Measurements from ENCODE around the gene NECTIN2.
"Not testable (repeated sequence)": the region's sequence is repeated elsewhere in the genome, so short reads cannot be mapped to it uniquely, and the experiment has no call there.

NECTIN2 gene

GRCh38 chr19:44851427-44851826, 5.3 kb downstream of the NECTIN2 start:
- no peak for DNase-seq (ENCODE audit: low read depth in 2 of 2)

- DNase-seq (ENCODE audit: low read depth in 2 of 2), result no peak
These were observed 9.5 kb downstream of the NECTIN2 start for GRCh38 chr19:44855606-44856005.

GRCh38 chr19:44856421-44857083, 10.5 kb downstream of the NECTIN2 start:
- no peak for DNase-seq (ENCODE audit: low read depth in 2 of 2)

GRCh38 chr19:44857837-44858236, 11.7 kb downstream of the NECTIN2 start:
- DNase-seq (ENCODE audit: low read depth in 2 of 2), result no peak

- not testable (repeated sequence) for DNase-seq (ENCODE audit: low read depth in 2 of 2)
These were observed 15.5 kb downstream of the NECTIN2 start for GRCh38 chr19:44861576-44861975.

- no peak for DNase-seq (ENCODE audit: low read depth in 2 of 2)
These were observed 17.9 kb downstream of the NECTIN2 start for GRCh38 chr19:44863990-44864389.

- DNase-seq (ENCODE audit: low read depth in 2 of 2), result no peak
These were observed 19.2 kb downstream of the NECTIN2 start for GRCh38 chr19:44865196-44865767.

- DNase-seq (ENCODE audit: low read depth in 2 of 2), result no peak
These were observed 20.6 kb downstream of the NECTIN2 start for GRCh38 chr19:44866664-44867063.

GRCh38 chr19:44867578-44867977, 21.5 kb downstream of the NECTIN2 start:
- DNase-seq (ENCODE audit: low read depth in 2 of 2), result no peak

- DNase-seq (ENCODE audit: low read depth in 2 of 2), result no peak
These were observed 23.8 kb downstream of the NECTIN2 start for GRCh38 chr19:44869733-44870470.

GRCh38 chr19:44871809-44872208, 25.7 kb downstream of the NECTIN2 start:
- DNase-seq (ENCODE audit: low read depth in 2 of 2), result no peak

- DNase-seq (ENCODE audit: low read depth in 2 of 2), result no peak
These were observed 26.6 kb downstream of the NECTIN2 start for GRCh38 chr19:44872661-44873060.

GRCh38 chr19:44874317-44874716, 28.2 kb downstream of the NECTIN2 start:
- DNase-seq (ENCODE audit: low read depth in 2 of 2), result no peak

GRCh38 chr19:44875666-44876451, 29.8 kb downstream of the NECTIN2 start:
- DNase-seq (ENCODE audit: low read depth in 2 of 2), result no peak

GRCh38 chr19:44876930-44877535, 30.9 kb downstream of the NECTIN2 start:
- no peak for DNase-seq (ENCODE audit: low read depth in 2 of 2)

GRCh38 chr19:44878120-44878865, 32.2 kb downstream of the NECTIN2 start:
- DNase-seq (ENCODE audit: low read depth in 2 of 2), result no peak

- no peak for DNase-seq (ENCODE audit: low read depth in 2 of 2)
These were observed 33.4 kb downstream of the NECTIN2 start for GRCh38 chr19:44879309-44880065.

GRCh38 chr19:44882063-44882462, 36.0 kb downstream of the NECTIN2 start:
- DNase-seq (ENCODE audit: low read depth in 2 of 2), result no peak

GRCh38 chr19:44882619-44883397, 36.7 kb downstream of the NECTIN2 start:
- DNase-seq (ENCODE audit: low read depth in 2 of 2), result not testable (repeated sequence)

- no peak for DNase-seq (ENCODE audit: low read depth in 2 of 2)
These were observed 37.8 kb downstream of the NECTIN2 start for GRCh38 chr19:44883922-44884321.

Measured in stimulated activated CD4-positive, alpha-beta T cell treated with anti-CD3 and anti-CD28 coated beads, Interleukin-12 subunit alpha, Interleukin-12 subunit beta, amount 100 ng/mL, for 24 hours (primary cell).